Measurements from ENCODE around the gene SOS2.
A peak's percentile ranks its signal among the peaks of the same experiment; 100 is the strongest.
"Not testable (repeated sequence)": the region's sequence is repeated elsewhere in the genome, so short reads cannot be mapped to it uniquely, and the experiment has no call there.

The SOS2 gene

DNA sequence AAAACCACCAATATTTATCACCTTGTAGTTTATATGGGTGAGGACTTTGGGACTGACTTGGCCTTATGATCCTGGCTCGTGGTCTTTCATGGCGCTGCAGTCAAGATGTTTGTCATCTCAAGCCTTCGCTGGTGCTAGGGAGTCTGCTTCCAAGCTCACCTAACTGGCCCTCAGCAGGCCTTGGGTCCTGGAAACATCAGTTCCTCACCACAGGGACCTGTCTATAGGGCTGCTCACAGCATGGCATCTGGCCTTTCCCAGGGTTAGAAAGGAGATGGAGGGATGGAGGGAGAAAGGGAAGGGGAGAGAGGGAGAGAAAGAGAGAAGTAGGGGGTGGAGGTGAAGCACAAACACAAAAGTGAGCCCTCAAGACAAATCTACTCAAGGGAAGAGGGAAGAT lies 146.7 kb downstream of the SOS2 start:
- H3K4me3 ChIP-seq (ENCODE audit: low read depth in 1 of 2, low read length in 2 of 2), result no peak overlapping the region
- H3K9me3 ChIP-seq (ENCODE audit: control insufficient read depth in 1 of 2, low read length in 2 of 2), result no peaks in the 10 kb centered on the region
- no peak overlapping the region for H3K27ac ChIP-seq (ENCODE audit: low read length)
- peaks cover 0 to 5% of the 10 kb centered on the region in 2 donors for H3K36me3 ChIP-seq (ENCODE audit: control insufficient read depth in 1 of 2, insufficient read depth in 2 of 2, low read length in 2 of 2)
- no peaks in the 10 kb centered on the region for H3K27me3 ChIP-seq (ENCODE audit: low read depth, low read length)
- H3K4me1 ChIP-seq (ENCODE audit: control insufficient read depth in 1 of 2, insufficient read depth in 2 of 2, low read length in 2 of 2), result no peaks in the 10 kb centered on the region

DNA sequence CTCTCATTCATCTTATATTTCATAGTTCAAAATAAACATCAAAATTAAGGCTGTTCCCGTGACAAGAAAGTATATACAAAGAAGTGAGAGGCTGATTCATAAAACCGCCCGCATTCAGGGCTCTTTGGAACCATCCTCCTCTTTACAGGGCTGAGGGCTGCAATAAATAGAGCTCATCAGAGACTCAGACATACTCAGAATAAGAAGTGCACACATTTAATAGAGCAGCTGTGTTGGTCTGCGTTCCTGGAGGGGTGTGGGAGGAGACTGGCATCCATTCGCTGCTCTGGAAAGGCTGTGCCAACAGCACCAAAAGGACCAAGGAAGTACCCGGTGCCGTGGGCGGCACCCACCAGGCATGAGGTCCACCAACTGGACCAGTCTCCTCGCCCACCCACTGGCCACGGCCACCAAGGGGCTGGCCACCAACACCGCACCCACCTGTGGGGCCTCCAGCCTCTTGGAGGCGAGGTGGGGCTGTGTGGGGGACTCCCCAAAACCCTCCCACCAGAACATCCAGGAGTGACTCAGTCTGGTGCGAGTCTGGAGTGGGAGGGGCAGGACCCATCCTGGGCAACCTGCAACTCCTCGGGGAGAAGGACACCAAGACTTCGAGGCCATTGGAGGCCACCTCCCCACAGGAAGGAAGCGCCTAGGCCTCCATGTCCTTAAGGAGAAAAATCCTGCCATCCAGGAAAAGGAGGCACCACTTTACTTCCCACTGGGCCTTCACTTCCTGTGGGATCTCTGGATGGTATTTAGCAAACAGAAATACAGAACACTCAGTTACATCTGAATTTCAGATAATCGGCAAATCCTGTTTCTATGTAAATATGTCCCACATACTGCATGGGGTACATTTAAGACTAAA lies 147.7 kb downstream of the SOS2 start:
- Histone ChIP-seq H3K9me3 (ENCODE audit: control insufficient read depth in 1 of 2, low read length in 2 of 2) (no peaks in the 10 kb centered on the region), H3K4me1 (ENCODE audit: control insufficient read depth in 1 of 2, insufficient read depth in 2 of 2, low read length in 2 of 2) (no peaks in the 10 kb centered on the region), H3K27ac (ENCODE audit: low read length) (peak overlapping the region; percentile 12), H3K36me3 (ENCODE audit: control insufficient read depth in 1 of 2, insufficient read depth in 2 of 2, low read length in 2 of 2) (no peaks in the 10 kb centered on the region), H3K27me3 (ENCODE audit: low read depth, low read length) (no peaks in the 10 kb centered on the region), H3K4me3 (ENCODE audit: low read depth in 1 of 2, low read length in 2 of 2) (no peak overlapping the region)

DNA sequence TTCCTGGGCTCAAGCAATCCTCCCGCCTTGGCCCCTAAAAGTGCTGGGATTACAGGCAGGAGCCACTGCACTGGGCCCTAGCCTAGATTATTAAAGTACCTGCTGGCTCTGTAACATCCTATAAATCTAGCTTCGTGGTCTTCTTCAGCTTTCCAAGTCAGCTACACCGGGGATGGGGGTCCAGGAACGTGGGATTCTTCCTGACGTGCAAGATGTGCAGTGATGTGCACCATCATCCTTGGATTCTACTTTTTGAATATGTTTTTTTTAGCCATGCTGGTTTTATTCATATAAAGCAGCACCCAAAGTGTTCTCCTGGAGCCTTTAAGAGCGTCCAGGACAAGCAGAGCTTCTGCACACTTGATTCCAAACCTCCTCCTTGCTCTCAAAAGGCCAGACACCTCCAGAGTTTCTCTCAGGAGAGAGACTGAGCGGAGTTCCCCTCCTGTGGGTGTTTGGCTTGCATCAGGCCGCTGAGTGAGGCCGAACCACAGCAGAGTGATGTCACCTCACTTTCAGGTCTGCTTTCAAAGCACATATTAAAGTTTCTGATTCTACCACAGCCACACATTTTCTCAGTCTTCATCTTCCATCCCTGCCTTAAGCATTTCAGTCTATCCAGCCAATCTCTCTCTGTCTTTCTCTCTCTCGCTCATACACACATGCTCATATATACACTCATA lies 148.5 kb downstream of the SOS2 start:
- Histone ChIP-seq H3K27me3 (ENCODE audit: low read depth, low read length) (no peaks in the 10 kb centered on the region), H3K4me1 (ENCODE audit: control insufficient read depth in 1 of 2, insufficient read depth in 2 of 2, low read length in 2 of 2) (no peaks in the 10 kb centered on the region), H3K4me3 (ENCODE audit: low read depth in 1 of 2, low read length in 2 of 2) (no peak overlapping the region), H3K9me3 (ENCODE audit: control insufficient read depth in 1 of 2, low read length in 2 of 2) (no peaks in the 10 kb centered on the region), H3K36me3 (ENCODE audit: control insufficient read depth in 1 of 2, insufficient read depth in 2 of 2, low read length in 2 of 2) (no peaks in the 10 kb centered on the region), H3K27ac (ENCODE audit: low read length) (peak overlapping the region; percentile 12)

DNA sequence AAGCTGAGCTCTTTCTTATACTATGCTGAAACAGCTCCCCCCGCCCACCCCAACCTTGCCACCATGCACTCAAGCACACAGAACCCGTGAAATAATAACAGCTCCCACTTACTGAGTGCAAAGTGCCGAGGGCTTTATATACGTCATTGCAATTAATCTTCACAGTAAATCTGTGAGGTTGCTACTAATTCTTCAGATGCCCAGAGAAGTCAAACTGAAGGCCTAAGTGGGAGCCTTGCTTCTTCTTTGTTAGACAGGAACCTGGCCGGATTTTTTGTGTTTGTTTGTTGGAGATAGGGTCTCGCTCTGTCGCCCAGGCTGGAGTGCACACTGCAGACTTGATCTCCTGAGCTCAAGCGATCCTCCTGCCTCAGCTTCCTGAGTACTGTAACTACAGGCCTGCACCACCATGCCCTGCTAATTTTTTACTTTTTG lies 149.1 kb downstream of the SOS2 start:
- H3K4me3 ChIP-seq (ENCODE audit: low read depth in 1 of 2, low read length in 2 of 2), result no peak overlapping the region
- no peaks in the 10 kb centered on the region for H3K36me3 ChIP-seq (ENCODE audit: control insufficient read depth in 1 of 2, insufficient read depth in 2 of 2, low read length in 2 of 2)
- no peak overlapping the region for H3K27ac ChIP-seq (ENCODE audit: low read length)
- H3K9me3 ChIP-seq (ENCODE audit: control insufficient read depth in 1 of 2, low read length in 2 of 2), result no peaks in the 10 kb centered on the region
- no peaks in the 10 kb centered on the region for H3K4me1 ChIP-seq (ENCODE audit: control insufficient read depth in 1 of 2, insufficient read depth in 2 of 2, low read length in 2 of 2)
- no peaks in the 10 kb centered on the region for H3K27me3 ChIP-seq (ENCODE audit: low read depth, low read length)

DNA sequence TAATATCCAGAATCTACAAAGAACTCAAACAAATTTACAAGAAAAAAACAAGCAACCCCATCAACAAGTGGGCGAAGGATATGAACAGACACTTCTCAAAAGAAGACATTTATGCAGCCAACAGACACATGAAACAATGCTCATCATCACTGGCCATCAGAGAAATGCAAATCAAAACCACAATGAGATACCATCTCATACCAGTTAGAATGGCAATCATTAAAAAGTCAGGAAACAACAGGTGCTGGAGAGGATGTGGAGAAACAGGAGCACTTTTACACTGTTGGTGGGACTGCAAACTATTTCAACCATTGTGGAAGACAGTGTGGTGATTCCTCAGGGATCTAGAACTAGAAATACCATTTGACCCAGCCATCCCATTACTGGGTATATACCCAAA lies 152.3 kb downstream of the SOS2 start:
- H3K36me3 ChIP-seq (ENCODE audit: control insufficient read depth in 1 of 2, insufficient read depth in 2 of 2, low read length in 2 of 2); H3K27ac ChIP-seq (ENCODE audit: low read length); H3K4me3 ChIP-seq (ENCODE audit: low read depth in 1 of 2, low read length in 2 of 2); H3K4me1 ChIP-seq (ENCODE audit: control insufficient read depth in 1 of 2, insufficient read depth in 2 of 2, low read length in 2 of 2); H3K27me3 ChIP-seq (ENCODE audit: low read depth, low read length); H3K9me3 ChIP-seq (ENCODE audit: control insufficient read depth in 1 of 2, low read length in 2 of 2): not testable (repeated sequence)

DNA sequence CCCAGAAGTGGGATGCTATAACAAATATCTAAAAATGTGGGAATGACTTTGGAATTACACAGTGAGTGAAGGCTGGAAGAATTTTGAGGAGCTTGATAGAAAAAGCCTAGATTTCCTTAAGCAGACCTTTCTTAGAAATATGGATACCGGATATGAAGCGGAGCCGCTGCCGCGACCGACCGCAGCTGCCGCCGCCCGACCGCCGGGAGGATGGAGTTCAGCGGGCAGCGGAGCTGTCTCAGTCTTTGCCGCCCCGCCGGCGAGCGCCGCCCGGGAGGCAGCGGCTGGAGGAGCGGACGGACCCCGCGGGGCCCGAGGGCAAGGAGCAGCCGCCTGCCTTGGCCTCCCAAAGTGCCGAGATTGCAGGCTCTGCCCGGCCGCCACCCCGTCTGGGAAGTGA lies 157.7 kb downstream of the SOS2 start:
- not testable (repeated sequence) for H3K36me3 ChIP-seq (ENCODE audit: control insufficient read depth in 1 of 2, insufficient read depth in 2 of 2, low read length in 2 of 2); H3K4me3 ChIP-seq (ENCODE audit: low read depth in 1 of 2, low read length in 2 of 2); H3K4me1 ChIP-seq (ENCODE audit: control insufficient read depth in 1 of 2, insufficient read depth in 2 of 2, low read length in 2 of 2); H3K27me3 ChIP-seq (ENCODE audit: low read depth, low read length); H3K9me3 ChIP-seq (ENCODE audit: control insufficient read depth in 1 of 2, low read length in 2 of 2); H3K27ac ChIP-seq (ENCODE audit: low read length)

DNA sequence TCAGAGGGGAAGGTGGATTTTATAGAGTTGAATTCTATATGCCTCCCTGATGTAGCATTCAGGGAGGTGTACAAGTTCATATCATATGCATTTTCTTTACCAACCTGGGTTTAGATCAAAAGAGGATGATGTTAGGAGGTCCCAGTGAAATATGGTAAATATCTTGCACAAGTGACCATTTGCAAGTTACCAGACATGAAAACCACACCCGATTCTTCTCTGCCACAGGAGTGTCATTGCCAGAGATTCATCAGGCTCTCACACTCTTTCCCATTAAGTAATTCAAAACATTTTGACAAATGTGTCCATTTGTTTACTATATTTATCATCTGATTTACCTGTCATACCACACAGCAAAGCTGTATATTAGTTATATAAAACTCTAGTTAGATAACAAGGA lies 159.0 kb downstream of the SOS2 start:
- Histone ChIP-seq H3K27ac (ENCODE audit: low read length) (no peak overlapping the region), H3K4me1 (ENCODE audit: control insufficient read depth in 1 of 2, insufficient read depth in 2 of 2, low read length in 2 of 2) (no peaks in the 10 kb centered on the region), H3K36me3 (ENCODE audit: control insufficient read depth in 1 of 2, insufficient read depth in 2 of 2, low read length in 2 of 2) (no peaks in the 10 kb centered on the region), H3K27me3 (ENCODE audit: low read depth, low read length) (no peaks in the 10 kb centered on the region), H3K4me3 (ENCODE audit: low read depth in 1 of 2, low read length in 2 of 2) (no peak overlapping the region), H3K9me3 (ENCODE audit: control insufficient read depth in 1 of 2, low read length in 2 of 2) (no peaks in the 10 kb centered on the region)

DNA sequence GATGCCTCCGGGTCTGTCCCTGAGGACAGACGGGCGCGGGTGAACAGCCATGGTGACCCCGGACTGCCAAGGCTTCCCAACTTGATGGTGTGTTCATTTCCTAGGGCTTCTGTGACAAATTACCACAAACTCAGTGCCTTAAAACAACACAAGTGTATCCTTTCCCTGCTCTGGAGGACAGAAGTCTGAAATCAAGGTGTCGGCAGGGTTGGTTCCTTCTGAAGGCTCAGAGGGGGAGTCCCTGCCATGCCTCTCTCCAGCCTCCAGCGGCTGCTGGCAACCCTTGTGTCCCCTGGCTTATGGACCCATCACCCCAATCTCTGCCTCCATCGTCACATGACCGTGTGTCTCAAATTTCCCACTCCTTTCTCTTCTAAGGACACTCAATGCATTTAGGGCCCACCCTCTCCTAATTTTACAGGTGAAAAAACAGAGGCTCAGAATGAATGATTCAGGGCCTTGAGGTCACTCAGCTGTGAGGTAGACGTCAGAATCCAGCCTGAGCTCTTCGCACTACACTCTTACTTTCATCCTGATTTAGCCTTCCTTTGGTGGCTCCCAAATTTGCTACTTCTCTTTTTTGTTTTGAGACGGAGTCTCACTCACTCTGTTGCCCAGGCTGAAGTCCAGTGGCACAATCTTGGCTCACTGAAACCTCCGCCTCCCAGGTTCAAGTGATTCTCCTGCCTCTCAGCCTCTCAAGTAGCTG lies 160.4 kb downstream of the SOS2 start:
- Histone ChIP-seq H3K4me3 (ENCODE audit: low read depth in 1 of 2, low read length in 2 of 2) (no peak overlapping the region), H3K27me3 (ENCODE audit: low read depth, low read length) (no peaks in the 10 kb centered on the region), H3K4me1 (ENCODE audit: control insufficient read depth in 1 of 2, insufficient read depth in 2 of 2, low read length in 2 of 2) (no peaks in the 10 kb centered on the region), H3K9me3 (ENCODE audit: control insufficient read depth in 1 of 2, low read length in 2 of 2) (no peaks in the 10 kb centered on the region), H3K27ac (ENCODE audit: low read length) (no peak overlapping the region), H3K36me3 (ENCODE audit: control insufficient read depth in 1 of 2, insufficient read depth in 2 of 2, low read length in 2 of 2) (no peaks in the 10 kb centered on the region)

DNA sequence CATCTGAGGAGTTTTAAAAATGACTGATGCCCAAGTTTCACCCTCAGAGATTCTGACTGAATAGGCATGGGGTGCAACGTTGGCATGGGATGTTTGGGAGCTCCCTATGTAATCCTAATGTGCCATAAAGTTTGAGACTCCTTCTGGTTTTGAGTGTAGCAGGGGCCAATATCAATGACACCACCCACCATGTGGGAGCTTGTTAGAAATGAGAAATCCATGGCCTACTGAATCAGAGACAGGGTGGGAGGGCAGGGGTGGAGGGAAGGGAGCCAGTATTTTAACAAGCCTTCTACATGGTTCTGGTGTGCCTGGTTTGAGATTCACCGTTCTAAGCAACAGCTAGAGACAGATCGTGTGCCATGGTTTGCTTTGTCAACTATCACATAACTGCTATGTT lies 161.1 kb downstream of the SOS2 start:
- no peak overlapping the region for H3K4me3 ChIP-seq (ENCODE audit: low read depth in 1 of 2, low read length in 2 of 2)
- H3K9me3 ChIP-seq (ENCODE audit: control insufficient read depth in 1 of 2, low read length in 2 of 2), result no peaks in the 10 kb centered on the region
- no peaks in the 10 kb centered on the region for H3K27me3 ChIP-seq (ENCODE audit: low read depth, low read length)
- H3K36me3 ChIP-seq (ENCODE audit: control insufficient read depth in 1 of 2, insufficient read depth in 2 of 2, low read length in 2 of 2), result no peaks in the 10 kb centered on the region
- H3K27ac ChIP-seq (ENCODE audit: low read length), result no peak overlapping the region
- no peaks in the 10 kb centered on the region for H3K4me1 ChIP-seq (ENCODE audit: control insufficient read depth in 1 of 2, insufficient read depth in 2 of 2, low read length in 2 of 2)

DNA sequence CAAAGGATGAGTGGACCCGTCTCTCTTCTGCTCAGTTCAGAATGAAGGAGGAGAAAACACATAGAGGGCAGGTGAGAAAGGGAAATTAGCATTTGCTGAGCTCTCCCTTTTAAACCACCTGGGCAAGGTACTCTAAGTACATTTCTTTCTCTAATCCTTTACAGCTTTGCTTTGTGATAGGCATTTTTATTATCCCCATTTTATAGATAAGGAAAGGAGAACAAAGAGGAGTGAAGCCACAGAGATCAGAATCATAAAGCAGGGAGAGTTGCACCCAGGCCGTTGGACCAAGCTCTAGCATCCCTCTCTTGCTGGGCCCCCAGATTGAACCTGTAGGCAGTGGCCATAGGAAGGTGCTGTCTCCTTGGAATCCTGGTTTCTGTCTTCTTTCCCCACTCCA lies 162.1 kb downstream of the SOS2 start:
- Histone ChIP-seq H3K27me3 (ENCODE audit: low read depth, low read length) (no peaks in the 10 kb centered on the region), H3K4me1 (ENCODE audit: control insufficient read depth in 1 of 2, insufficient read depth in 2 of 2, low read length in 2 of 2) (no peaks in the 10 kb centered on the region), H3K36me3 (ENCODE audit: control insufficient read depth in 1 of 2, insufficient read depth in 2 of 2, low read length in 2 of 2) (no peaks in the 10 kb centered on the region), H3K9me3 (ENCODE audit: control insufficient read depth in 1 of 2, low read length in 2 of 2) (no peaks in the 10 kb centered on the region), H3K27ac (ENCODE audit: low read length) (no peak overlapping the region), H3K4me3 (ENCODE audit: low read depth in 1 of 2, low read length in 2 of 2) (no peak overlapping the region)

DNA sequence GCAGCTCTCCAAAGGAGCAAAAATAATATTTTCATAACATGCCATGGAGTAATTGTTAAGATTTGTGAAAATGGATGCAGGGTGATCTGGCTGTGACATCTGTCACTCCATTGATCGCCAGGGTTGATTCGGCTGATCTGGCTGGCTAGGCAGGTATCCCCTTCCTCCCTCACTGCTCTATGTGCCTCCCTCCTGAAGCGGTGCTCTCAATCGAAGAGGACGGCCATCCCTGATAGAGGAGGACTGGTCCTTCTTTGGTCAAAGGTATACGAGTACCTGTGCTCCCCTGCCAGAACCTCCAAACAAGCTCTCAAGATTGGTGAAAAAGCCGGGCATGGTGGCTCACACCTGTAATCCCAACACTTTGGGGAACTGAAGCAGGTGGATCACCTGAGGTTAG lies 162.9 kb downstream of the SOS2 start:
- no peaks in the 10 kb centered on the region for H3K36me3 ChIP-seq (ENCODE audit: control insufficient read depth in 1 of 2, insufficient read depth in 2 of 2, low read length in 2 of 2)
- H3K4me1 ChIP-seq (ENCODE audit: control insufficient read depth in 1 of 2, insufficient read depth in 2 of 2, low read length in 2 of 2), result no peaks in the 10 kb centered on the region
- H3K9me3 ChIP-seq (ENCODE audit: control insufficient read depth in 1 of 2, low read length in 2 of 2), result no peaks in the 10 kb centered on the region
- no peak overlapping the region for H3K4me3 ChIP-seq (ENCODE audit: low read depth in 1 of 2, low read length in 2 of 2)
- H3K27me3 ChIP-seq (ENCODE audit: low read depth, low read length), result no peaks in the 10 kb centered on the region
- H3K27ac ChIP-seq (ENCODE audit: low read length), result no peak overlapping the region

All from muscle layer of duodenum (tissue), 2 donors.